Left cardiac atrium (tissue), 4 donors: ENCODE measurements around the gene AOX1. TPM values are rescaled to one million over a fixed set of nuclear protein-coding genes. Genes with fewer than 3 reads are reported as not detected.
A peak's percentile ranks its signal among the peaks of the same experiment; 100 is the strongest.
"Not testable (repeated sequence)": the region's sequence is repeated elsewhere in the genome, so short reads cannot be mapped to it uniquely, and the experiment has no call there.

Experiments used
- ATAC-seq, 2 donors: fragments of 200-7000 bp; cut with Tn5 transposase; one replicate each; pipeline ENCODE4 v1.9.1; 2020; ENCODE audit warnings: mild to moderate bottlenecking in 2 of 2, moderate library complexity in 2 of 2
- DNase-seq: peaks from one replicate; pipeline ENCODE4 v3.0.0-alpha.2; 2020
- intact Hi-C, 2 donors: fragments of 100-400 bp; cut with DNase I; formaldehyde crosslinking; loops; one replicate each; pipeline versions ENCODE4 v1.14.1 to v1.15.1; 2022 to 2023
- total RNA-seq, 2 donors: library from RNA; stranded (reverse); fragmentation: NEBNext Ultra II Directional; extraction: Animal tissue kit (Norgen Biotek cat#: 25700); gene quantifications; one replicate each; pipeline ENCODE4 v1.2.1, GENCODE V29; 2021
- donor health status: DM: no; HTN: yes; CAD: no.
- donor health status: DM: no; HTN: yes; CAD: no; lungs with severe emphysema.
- donor health status: DM: yes; HTN: yes; CAD: no.
- donor health status: Dilated cardiomyopathy.

AOX1 gene
- total RNA-seq, 2 donors from 2014 or later, result 16.6 to 27.0 TPM

GRCh38 chr2:200596774-200597570 is 11.2 kb downstream of the AOX1 start:
- intact Hi-C loops, result no loop called here
- DNase-seq, result no peak

GRCh38 chr2:200599206-200599605 is 13.4 kb downstream of the AOX1 start:
- DNase-seq (no peak), ATAC-seq (no peak)
- intact Hi-C loops, result no loop called here

More at GRCh38 chr2:200596774-200597570, 11.2 kb downstream of the AOX1 start:
- no peak for ATAC-seq

- intact Hi-C loops, result no loop called here
- no peak for ATAC-seq
Observed at GRCh38 chr2:200600549-200601225, 14.9 kb downstream of the AOX1 start.

GRCh38 chr2:200602584-200602983 is 16.8 kb downstream of the AOX1 start:
- no peak for ATAC-seq
- intact Hi-C loops, result no loop called here
- no peak for DNase-seq

More at GRCh38 chr2:200600549-200601225, 14.9 kb downstream of the AOX1 start:
- no peak for DNase-seq

- DNase-seq (no peak), ATAC-seq (peak in 1 of 2 donors; percentile 83)
- intact Hi-C loops, result no loop called here
Observed at GRCh38 chr2:200603972-200604371, 18.2 kb downstream of the AOX1 start.

GRCh38 chr2:200604571-200605255 is 18.9 kb downstream of the AOX1 start:
- intact Hi-C loops, result no loop called here
- no peak for DNase-seq
- no peak for ATAC-seq

- no peak for DNase-seq
- no peak for ATAC-seq
- intact Hi-C loops, result no loop called here
Observed at GRCh38 chr2:200608341-200609027, 22.7 kb downstream of the AOX1 start.

- DNase-seq, result peak; percentile 25
- intact Hi-C loops, result no loop called here
- ATAC-seq, result peak in 1 of 2 donors; percentile 79
Observed at GRCh38 chr2:200609028-200609614, 23.3 kb downstream of the AOX1 start.

- not testable (repeated sequence) for ATAC-seq, DNase-seq
- intact Hi-C loops, result loop anchor here in 1 of 2 donors (10.0 kb wide), 1 partner anchor 55 kb away; no protein-coding TSS in a partner anchor
Observed at GRCh38 chr2:200610217-200610616, 24.4 kb downstream of the AOX1 start.

GRCh38 chr2:200613692-200614091 is 27.9 kb downstream of the AOX1 start:
- ATAC-seq, result no peak
- no peak for DNase-seq
- intact Hi-C loops, result loop anchor here in 1 of 2 donors (10.0 kb wide), 1 partner anchor 59 kb away; no protein-coding TSS in a partner anchor

- intact Hi-C loops, result loop anchor here in 1 of 2 donors (10.0 kb wide), 1 partner anchor 59 kb away; no protein-coding TSS in a partner anchor
- ATAC-seq (no peak), DNase-seq (no peak)
Observed at GRCh38 chr2:200614249-200614648, 28.4 kb downstream of the AOX1 start.

GRCh38 chr2:200615247-200615646 is 29.4 kb downstream of the AOX1 start:
- ATAC-seq, result peak in 1 of 2 donors; percentile 26
- DNase-seq, result no peak
- intact Hi-C loops, result loop anchor here in 1 of 2 donors (10.0 kb wide), 1 partner anchor 60 kb away; no protein-coding TSS in a partner anchor

- DNase-seq, result no peak
- intact Hi-C loops, result loop anchor here in 1 of 2 donors (10.0 kb wide), 1 partner anchor 61 kb away; no protein-coding TSS in a partner anchor
- ATAC-seq, result no peak
Observed at GRCh38 chr2:200616193-200616592, 30.4 kb downstream of the AOX1 start.

- ATAC-seq (no peak), DNase-seq (no peak)
- intact Hi-C loops, result loop anchor here in 1 of 2 donors (10.0 kb wide), 1 partner anchor 62 kb away; no protein-coding TSS in a partner anchor
Observed at GRCh38 chr2:200616656-200617055, 30.8 kb downstream of the AOX1 start.

- intact Hi-C loops, result loop anchor here in 1 of 2 donors (10.0 kb wide), 1 partner anchor 63 kb away; no protein-coding TSS in a partner anchor
- DNase-seq (no peak), ATAC-seq (peak in 1 of 2 donors; percentile 66)
Observed at GRCh38 chr2:200617156-200618053, 31.6 kb downstream of the AOX1 start.

GRCh38 chr2:200618054-200618419 is 32.2 kb downstream of the AOX1 start:
- no peak for DNase-seq
- ATAC-seq, result no peak
- intact Hi-C loops, result loop anchor here in 1 of 2 donors (10.0 kb wide), 1 partner anchor 63 kb away; no protein-coding TSS in a partner anchor

GRCh38 chr2:200618590-200619021 is 32.8 kb downstream of the AOX1 start:
- intact Hi-C loops, result loop anchor here in 1 of 2 donors (10.0 kb wide), 1 partner anchor 64 kb away; no protein-coding TSS in a partner anchor
- ATAC-seq (peak; percentile 39 to 69), DNase-seq (no peak)
